Measurements from ENCODE around the gene ZMIZ1.
A peak's percentile ranks its signal among the peaks of the same experiment; 100 is the strongest.

Gene ZMIZ1

GRCh38 chr10:79242620-79243152 is 173.9 kb downstream of the ZMIZ1 start:
- Histone ChIP-seq H3K27me3 (replicated peaks) (no peaks in the 10 kb centered on the region), H3K27ac (peak overlapping the region; percentile 50), H3K36me3 (replicated peaks) (no peaks in the 10 kb centered on the region), H3K4me3 (ENCODE audit: low read depth, low read length) (peak overlapping the region; percentile 51)
- in situ Hi-C loops (cut with HindIII; ENCODE audit: low pct_ligation_motif_present, low sequenced_read_pairs) = no loop called here
- TF ChIP-seq CTCF (IDR thresholded peaks at IDR 0.05; ENCODE audit: low read depth, low read length, missing control alignments) = no peak
- DNase-seq = peak; percentile 69

GRCh38 chr10:79243181-79244067 is 174.7 kb downstream of the ZMIZ1 start:
- peak overlapping the region; percentile 51 for H3K4me3 ChIP-seq (ENCODE audit: low read depth, low read length)
- no peaks in the 10 kb centered on the region for H3K27me3 ChIP-seq (replicated peaks)
- DNase-seq = no peak
- in situ Hi-C loops (cut with HindIII; ENCODE audit: low pct_ligation_motif_present, low sequenced_read_pairs) = no loop called here
- no peaks in the 10 kb centered on the region for H3K36me3 ChIP-seq (replicated peaks)
- no peak overlapping the region for H3K27ac ChIP-seq
- no peak for TF ChIP-seq CTCF (IDR thresholded peaks at IDR 0.05; ENCODE audit: low read depth, low read length, missing control alignments)

GRCh38 chr10:79244068-79244442 is 175.3 kb downstream of the ZMIZ1 start:
- no peak overlapping the region for H3K27ac ChIP-seq
- no peak for TF ChIP-seq CTCF (IDR thresholded peaks at IDR 0.05; ENCODE audit: low read depth, low read length, missing control alignments)
- H3K36me3 ChIP-seq (replicated peaks) = no peaks in the 10 kb centered on the region
- in situ Hi-C loops (cut with HindIII; ENCODE audit: low pct_ligation_motif_present, low sequenced_read_pairs) = no loop called here
- H3K27me3 ChIP-seq (replicated peaks) = no peaks in the 10 kb centered on the region
- no peak for DNase-seq
- H3K4me3 ChIP-seq (ENCODE audit: low read depth, low read length) = peak overlapping the region; percentile 51

- no peak overlapping the region for H3K4me3 ChIP-seq (ENCODE audit: low read depth, low read length)
- H3K36me3 ChIP-seq (replicated peaks) = no peaks in the 10 kb centered on the region
- no peak overlapping the region for H3K27ac ChIP-seq
- TF ChIP-seq CTCF (IDR thresholded peaks at IDR 0.05; ENCODE audit: low read depth, low read length, missing control alignments) = no peak
- H3K27me3 ChIP-seq (replicated peaks) = no peaks in the 10 kb centered on the region
- no peak for DNase-seq
- in situ Hi-C loops (cut with HindIII; ENCODE audit: low pct_ligation_motif_present, low sequenced_read_pairs) = no loop called here
These were observed 176.2 kb downstream of the ZMIZ1 start for GRCh38 chr10:79244841-79245504.

GRCh38 chr10:79245539-79246208 is 176.9 kb downstream of the ZMIZ1 start:
- H3K27ac ChIP-seq = no peak overlapping the region

More at GRCh38 chr10:79245539-79246208, 176.9 kb downstream of the ZMIZ1 start:
- no peak for DNase-seq
- Histone ChIP-seq H3K27me3 (replicated peaks) (no peaks in the 10 kb centered on the region), H3K4me3 (ENCODE audit: low read depth, low read length) (no peak overlapping the region), H3K36me3 (replicated peaks) (no peaks in the 10 kb centered on the region)
- in situ Hi-C loops (cut with HindIII; ENCODE audit: low pct_ligation_motif_present, low sequenced_read_pairs) = no loop called here
- no peak for TF ChIP-seq CTCF (IDR thresholded peaks at IDR 0.05; ENCODE audit: low read depth, low read length, missing control alignments)

Data from brain microvascular endothelial cell (primary cell).